ENCODE measurements around the gene TIMM13. TPM values are rescaled to one million over a fixed set of nuclear protein-coding genes. Genes with fewer than 3 reads are reported as not detected.

TIMM13 gene
- total RNA-seq, 2 donors from 2014 or later = 19.4 to 23.4 TPM

- Histone ChIP-seq H3K27ac (no peak overlapping the region), H3K36me3 (no peaks in the 10 kb centered on the region), H3K4me1 (ENCODE audit: control insufficient read depth in 1 of 2, low read depth in 2 of 2) (peaks cover 0 to 6% of the 10 kb centered on the region in 2 donors), H3K27me3 (replicated peaks; ENCODE audit: insufficient read depth) (no peaks in the 10 kb centered on the region), H3K9me3 (no peaks in the 10 kb centered on the region), H3K4me3 (no peak overlapping the region)
- no peak for TF ChIP-seq CTCF (IDR thresholded peaks at IDR 0.05)
- DNase-seq (ENCODE audit: low spot score) (no peak), ATAC-seq (ENCODE audit: insufficient number of reproducible peaks, low FRiP score, low read depth) (no peak)
Measured at GRCh38 chr19:2392366-2392765, 35.0 kb downstream of the TIMM13 start.

GRCh38 chr19:2391118-2391725 is 36.2 kb downstream of the TIMM13 start:
- Histone ChIP-seq H3K36me3 (no peaks in the 10 kb centered on the region), H3K9me3 (no peaks in the 10 kb centered on the region), H3K4me3 (no peak overlapping the region), H3K4me1 (ENCODE audit: control insufficient read depth in 1 of 2, low read depth in 2 of 2) (peaks cover 0 to 6% of the 10 kb centered on the region in 2 donors), H3K27me3 (replicated peaks; ENCODE audit: insufficient read depth) (no peaks in the 10 kb centered on the region), H3K27ac (no peak overlapping the region)
- peak; percentile 73 for TF ChIP-seq CTCF (IDR thresholded peaks at IDR 0.05)
- ATAC-seq (ENCODE audit: insufficient number of reproducible peaks, low FRiP score, low read depth) = no peak
- DNase-seq (ENCODE audit: low spot score) = no peak

- ATAC-seq (ENCODE audit: insufficient number of reproducible peaks, low FRiP score, low read depth) = no peak
- no peaks in the 10 kb centered on the region for H3K27me3 ChIP-seq (replicated peaks; ENCODE audit: insufficient read depth)
- no peak for DNase-seq (ENCODE audit: low spot score)
- H3K4me3 ChIP-seq = no peak overlapping the region
- TF ChIP-seq CTCF (IDR thresholded peaks at IDR 0.05) = no peak
- no peaks in the 10 kb centered on the region for H3K36me3 ChIP-seq
- no peaks in the 10 kb centered on the region for H3K9me3 ChIP-seq
- H3K27ac ChIP-seq = no peak overlapping the region
- peaks cover 0 to 3% of the 10 kb centered on the region in 2 donors for H3K4me1 ChIP-seq (ENCODE audit: control insufficient read depth in 1 of 2, low read depth in 2 of 2)
Measured at GRCh38 chr19:2389594-2389993, 37.8 kb downstream of the TIMM13 start.

- ATAC-seq (ENCODE audit: insufficient number of reproducible peaks, low FRiP score, low read depth) = no peak
- H3K27me3 ChIP-seq (replicated peaks; ENCODE audit: insufficient read depth) = no peaks in the 10 kb centered on the region
- DNase-seq (ENCODE audit: low spot score) = no peak
Measured at GRCh38 chr19:2387367-2388288, 39.8 kb downstream of the TIMM13 start.

More at GRCh38 chr19:2387367-2388288, 39.8 kb downstream of the TIMM13 start:
- Histone ChIP-seq H3K4me1 (ENCODE audit: control insufficient read depth in 1 of 2, low read depth in 2 of 2) (no peaks in the 10 kb centered on the region), H3K4me3 (no peak overlapping the region), H3K36me3 (no peaks in the 10 kb centered on the region), H3K27ac (no peak overlapping the region), H3K9me3 (no peaks in the 10 kb centered on the region)
- no peak for TF ChIP-seq CTCF (IDR thresholded peaks at IDR 0.05)

Measured in thoracic aorta (tissue), 2 donors.